ENCODE results near the gene BLVRA.
"Not testable (repeated sequence)": the region's sequence is repeated elsewhere in the genome, so short reads cannot be mapped to it uniquely, and the experiment has no call there.

Gene BLVRA

DNA sequence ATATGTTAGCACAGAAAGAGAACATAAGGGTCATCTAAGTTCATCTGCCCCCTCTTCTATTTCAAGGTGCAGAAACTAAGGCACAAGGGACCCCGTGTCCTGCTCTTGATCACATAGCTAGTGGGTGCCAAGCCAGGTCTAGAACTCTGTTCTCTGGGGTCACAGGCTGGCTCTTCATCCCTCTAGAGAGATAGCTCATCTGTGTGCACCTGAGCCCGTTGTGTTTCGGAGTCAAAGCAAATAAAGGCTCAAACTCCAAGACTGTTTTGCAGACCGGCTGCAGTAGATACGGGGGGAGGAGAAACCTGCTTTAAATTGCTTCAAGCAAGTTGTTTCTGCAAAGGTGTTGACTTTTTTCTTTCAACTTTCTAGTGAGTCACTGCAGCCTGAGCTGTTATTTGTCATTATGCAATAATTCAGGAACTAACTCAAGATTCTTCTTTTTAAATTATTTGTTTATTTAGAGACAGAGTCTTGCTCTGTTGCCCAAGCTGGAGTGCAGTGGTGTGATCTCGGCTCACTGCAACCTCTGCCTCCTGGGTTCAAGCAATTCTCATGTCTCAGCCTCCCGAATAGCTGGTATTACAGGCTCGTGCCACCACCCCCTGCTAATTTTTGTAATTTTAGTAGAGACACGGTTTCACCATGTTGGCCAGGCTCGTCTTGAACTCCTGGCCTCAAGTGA lies 6.5 kb downstream of the BLVRA start:
- DNase-seq, result no peak
- in situ Hi-C loops (cut with HindIII; ENCODE audit: low pct_ligation_motif_present, low pct_unique_long_range_greater_than_20kb, low sequenced_read_pairs), result no loop called here

DNA sequence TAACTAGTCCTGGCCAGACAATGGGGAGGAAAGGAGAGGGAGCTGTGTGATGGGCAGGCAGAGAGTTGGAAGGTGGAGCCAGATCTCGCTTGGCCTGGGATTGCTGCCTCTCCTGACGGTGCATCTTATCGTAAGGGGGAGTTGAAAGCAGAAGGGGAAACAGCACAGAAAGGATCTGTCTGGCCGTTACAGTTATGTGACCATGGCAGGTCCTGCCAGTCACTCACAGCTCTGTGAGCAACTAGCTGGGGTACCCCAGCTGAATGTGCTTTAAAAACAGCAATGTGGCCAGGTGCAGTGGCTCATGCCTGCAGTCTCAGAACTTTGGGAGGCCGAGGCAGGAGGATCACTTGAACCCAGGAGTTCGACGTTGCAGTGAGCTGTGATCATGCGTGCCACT lies 8.1 kb downstream of the BLVRA start:
- in situ Hi-C loops (cut with HindIII; ENCODE audit: low pct_ligation_motif_present, low pct_unique_long_range_greater_than_20kb, low sequenced_read_pairs), result no loop called here

DNA sequence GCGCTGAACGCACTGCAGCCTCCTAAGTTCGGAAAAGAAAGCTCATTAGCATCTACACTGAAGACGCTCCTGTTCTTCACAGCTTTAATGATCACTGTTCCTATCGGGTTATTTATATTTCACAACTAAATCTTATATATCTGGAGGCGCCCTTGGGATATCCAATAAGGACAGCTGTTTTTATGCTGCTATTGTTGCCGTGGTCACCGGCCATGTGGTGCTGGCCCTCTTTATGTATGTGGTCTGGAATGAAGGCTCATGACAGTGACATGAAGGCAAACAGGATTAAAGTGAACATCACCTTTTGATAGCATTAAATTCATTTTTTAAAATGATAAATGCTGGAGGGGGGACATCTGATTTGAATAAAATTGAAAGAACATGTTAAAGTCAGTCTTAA lies 8.8 kb downstream of the BLVRA start:
- no peak for DNase-seq
- in situ Hi-C loops (cut with HindIII; ENCODE audit: low pct_ligation_motif_present, low pct_unique_long_range_greater_than_20kb, low sequenced_read_pairs), result no loop called here

More for the DNA sequence above, 8.1 kb downstream of the BLVRA start:
- no peak for DNase-seq

DNA sequence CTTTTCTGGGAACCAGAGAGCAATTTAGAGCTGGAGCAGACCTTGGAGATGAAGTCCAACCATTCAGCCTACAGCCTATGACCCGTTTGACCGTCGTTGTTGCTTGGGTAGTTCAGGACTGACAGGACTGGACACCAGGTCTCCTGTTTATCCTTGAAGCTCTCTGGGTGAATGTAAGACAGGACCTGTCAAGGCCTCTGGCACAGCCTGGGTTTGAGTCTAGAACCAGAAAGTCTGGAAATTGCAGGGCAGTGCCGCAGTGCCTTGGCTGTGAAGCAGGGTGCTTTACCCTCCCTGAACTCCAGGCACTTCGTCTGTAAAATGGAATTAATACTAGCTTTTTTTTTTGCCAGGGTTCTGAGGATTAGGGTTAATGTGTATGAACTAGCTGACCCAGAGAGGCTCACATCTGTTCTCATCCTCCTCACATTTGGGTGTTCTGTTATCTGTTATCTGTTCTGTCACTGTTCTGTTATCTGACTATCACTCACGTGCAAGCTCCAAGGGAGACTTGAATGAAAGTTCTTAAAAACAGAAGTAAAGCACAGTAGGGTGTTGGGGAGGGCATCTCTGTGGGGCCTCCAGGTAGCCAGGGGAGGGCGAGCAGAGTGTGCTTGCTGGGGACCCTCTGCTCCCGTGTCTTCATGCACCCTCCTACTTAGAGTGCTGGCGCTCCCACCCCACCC lies 9.9 kb downstream of the BLVRA start:
- DNase-seq, result no peak
- in situ Hi-C loops (cut with HindIII; ENCODE audit: low pct_ligation_motif_present, low pct_unique_long_range_greater_than_20kb, low sequenced_read_pairs), result no loop called here

DNA sequence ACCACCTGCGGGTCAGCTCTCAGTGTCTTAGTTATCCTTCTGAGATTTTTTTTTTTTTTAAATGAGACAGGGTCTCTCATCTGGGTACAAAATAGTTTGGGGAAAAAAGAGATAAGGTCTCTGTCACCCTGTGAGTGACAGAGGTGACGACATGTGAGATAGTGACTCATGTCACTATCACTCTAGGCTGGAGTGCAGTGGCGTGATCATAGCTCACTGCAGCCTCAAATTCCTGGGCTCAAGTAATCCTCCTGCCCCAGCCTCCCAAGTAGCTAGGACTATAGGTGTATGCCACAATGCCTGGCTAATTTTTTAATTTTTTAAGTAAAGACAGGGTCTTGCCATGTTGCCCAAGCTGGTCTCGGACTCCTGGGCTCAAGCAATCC lies 10.4 kb downstream of the BLVRA start:
- no peak for DNase-seq
- in situ Hi-C loops (cut with HindIII; ENCODE audit: low pct_ligation_motif_present, low pct_unique_long_range_greater_than_20kb, low sequenced_read_pairs), result no loop called here

DNA sequence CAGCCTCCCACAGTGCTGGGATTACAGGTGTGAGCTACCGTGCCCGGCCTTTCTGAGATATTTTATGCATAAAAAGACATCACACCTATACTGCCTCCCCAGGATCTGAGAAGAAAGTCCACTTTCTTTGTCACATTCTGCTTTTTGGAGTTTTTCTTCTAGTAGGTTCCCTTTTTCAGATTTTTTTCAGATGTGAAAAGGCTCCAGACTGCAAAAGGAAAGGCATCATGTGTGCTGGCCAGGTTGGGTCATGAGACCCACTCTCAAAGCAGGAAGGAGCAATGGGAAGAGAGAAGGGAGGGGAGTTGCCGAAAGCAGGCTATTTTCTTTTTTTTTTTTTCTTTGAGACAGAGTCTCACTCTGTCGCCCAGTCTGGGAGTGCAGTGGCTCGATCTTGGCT lies 10.8 kb downstream of the BLVRA start:
- in situ Hi-C loops (cut with HindIII; ENCODE audit: low pct_ligation_motif_present, low pct_unique_long_range_greater_than_20kb, low sequenced_read_pairs), result no loop called here
- DNase-seq, result no peak

DNA sequence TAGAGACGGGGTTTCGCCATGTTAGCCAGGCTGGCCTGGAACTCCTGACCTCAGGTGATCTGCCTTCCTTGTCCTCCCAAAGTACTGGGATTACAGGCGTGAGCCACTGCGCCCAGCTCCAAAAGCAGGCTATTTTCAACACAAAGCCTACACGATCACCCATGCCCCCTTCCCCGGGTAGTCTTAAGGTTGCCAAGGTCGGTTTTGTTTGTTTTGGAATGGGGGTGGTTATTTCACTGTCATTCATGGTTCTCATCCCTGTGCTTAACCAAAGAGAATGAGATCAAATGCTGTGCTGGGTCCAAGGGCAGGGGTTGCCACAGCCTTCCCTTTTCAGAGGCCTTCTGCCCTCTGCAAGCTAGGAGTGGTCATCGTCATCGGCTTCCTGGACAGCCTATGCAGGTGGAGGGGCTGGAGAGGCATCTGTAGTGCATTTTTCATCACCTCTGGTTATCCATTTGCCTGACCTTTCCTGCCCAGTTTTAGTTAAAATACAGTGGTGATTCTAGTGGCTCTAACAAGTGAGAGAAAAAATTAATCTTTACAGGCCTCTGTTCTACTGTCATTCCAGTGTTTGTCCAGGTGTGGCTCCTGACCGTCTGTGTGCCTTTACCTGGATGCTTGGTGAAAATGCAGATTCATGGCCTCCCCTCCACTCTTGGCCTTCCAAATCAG lies 11.4 kb downstream of the BLVRA start:
- in situ Hi-C loops (cut with HindIII; ENCODE audit: low pct_ligation_motif_present, low pct_unique_long_range_greater_than_20kb, low sequenced_read_pairs), result no loop called here
- no peak for DNase-seq

DNA sequence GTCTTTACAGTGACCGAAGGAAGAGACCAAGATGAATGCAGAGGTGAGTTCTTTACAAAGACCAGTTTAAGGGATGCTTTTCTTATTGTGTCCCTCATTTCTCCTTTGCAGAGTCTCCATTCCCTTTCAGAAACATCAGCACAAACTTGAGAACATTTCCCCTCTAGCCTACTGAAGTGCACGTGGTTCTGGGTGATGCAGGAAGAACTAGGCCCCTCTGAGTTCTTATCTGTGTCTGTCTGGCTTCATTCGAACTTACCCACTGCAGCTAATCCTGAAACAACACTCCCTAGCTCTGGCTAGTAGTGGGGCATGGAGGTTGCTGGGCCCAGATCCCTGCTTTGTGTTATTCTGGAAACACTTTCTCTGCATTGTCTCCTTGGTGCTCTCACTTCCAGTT lies 12.6 kb downstream of the BLVRA start:
- in situ Hi-C loops (cut with HindIII; ENCODE audit: low pct_ligation_motif_present, low pct_unique_long_range_greater_than_20kb, low sequenced_read_pairs), result no loop called here
- DNase-seq, result no peak

DNA sequence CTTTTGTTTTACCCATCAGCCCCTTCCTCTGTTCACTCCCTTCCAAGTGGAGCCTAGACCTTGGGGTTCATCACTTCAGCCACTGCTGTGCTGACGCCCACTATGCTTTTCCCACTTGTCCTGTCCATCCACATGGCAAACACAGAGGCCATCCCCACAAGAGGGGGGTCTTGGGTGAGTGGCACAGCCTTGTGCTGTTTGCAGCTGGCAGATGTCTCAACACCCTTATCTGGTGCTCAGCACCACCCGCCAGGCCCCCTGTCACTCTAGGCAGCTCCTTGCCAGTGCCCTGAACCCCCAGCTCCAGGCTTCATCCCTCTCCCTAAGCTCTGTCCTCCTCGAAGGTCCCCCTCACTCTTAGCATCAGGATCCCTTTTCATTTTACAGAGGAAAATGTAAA lies 13.1 kb downstream of the BLVRA start:
- no peak for DNase-seq
- in situ Hi-C loops (cut with HindIII; ENCODE audit: low pct_ligation_motif_present, low pct_unique_long_range_greater_than_20kb, low sequenced_read_pairs), result no loop called here

DNA sequence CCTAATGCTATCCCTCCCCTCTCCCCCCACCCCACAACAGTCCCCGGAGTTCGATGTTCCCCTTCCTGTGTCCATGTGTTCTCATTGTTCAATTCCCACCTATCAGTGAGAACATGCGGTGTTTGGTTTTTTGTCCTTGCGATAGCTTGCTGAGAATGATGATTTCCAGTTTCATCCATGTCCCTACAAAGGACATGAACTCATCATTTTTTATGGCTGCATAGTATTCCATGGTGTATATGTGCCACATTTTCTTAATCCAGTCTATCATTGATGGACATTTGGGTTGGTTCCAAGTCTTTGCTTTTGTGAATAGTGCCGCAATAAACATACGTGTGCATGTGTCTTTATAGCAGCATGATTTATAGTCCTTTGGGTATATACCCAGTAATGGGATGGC lies 14.8 kb downstream of the BLVRA start:
- in situ Hi-C loops (cut with HindIII; ENCODE audit: low pct_ligation_motif_present, low pct_unique_long_range_greater_than_20kb, low sequenced_read_pairs); DNase-seq: not testable (repeated sequence)

DNA sequence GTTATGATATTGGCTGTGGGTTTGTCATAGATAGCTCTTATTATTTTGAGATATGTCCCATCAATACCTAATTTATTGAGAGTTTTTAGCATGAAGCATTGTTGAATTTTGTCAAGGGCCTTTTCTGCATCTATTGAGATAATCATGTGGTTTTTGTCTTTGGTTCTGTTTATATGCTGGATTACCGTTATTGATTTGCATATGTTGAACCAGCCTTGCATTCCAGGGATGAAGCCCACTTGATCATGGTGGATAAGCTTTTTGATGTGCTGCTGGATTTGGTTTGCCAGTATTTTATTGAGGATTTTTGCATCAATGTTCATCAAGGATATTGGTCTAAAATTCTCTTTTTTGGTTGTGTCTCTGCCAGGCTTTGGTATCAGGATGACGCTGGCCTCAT lies 16.8 kb downstream of the BLVRA start:
- DNase-seq; in situ Hi-C loops (cut with HindIII; ENCODE audit: low pct_ligation_motif_present, low pct_unique_long_range_greater_than_20kb, low sequenced_read_pairs): not testable (repeated sequence)

DNA sequence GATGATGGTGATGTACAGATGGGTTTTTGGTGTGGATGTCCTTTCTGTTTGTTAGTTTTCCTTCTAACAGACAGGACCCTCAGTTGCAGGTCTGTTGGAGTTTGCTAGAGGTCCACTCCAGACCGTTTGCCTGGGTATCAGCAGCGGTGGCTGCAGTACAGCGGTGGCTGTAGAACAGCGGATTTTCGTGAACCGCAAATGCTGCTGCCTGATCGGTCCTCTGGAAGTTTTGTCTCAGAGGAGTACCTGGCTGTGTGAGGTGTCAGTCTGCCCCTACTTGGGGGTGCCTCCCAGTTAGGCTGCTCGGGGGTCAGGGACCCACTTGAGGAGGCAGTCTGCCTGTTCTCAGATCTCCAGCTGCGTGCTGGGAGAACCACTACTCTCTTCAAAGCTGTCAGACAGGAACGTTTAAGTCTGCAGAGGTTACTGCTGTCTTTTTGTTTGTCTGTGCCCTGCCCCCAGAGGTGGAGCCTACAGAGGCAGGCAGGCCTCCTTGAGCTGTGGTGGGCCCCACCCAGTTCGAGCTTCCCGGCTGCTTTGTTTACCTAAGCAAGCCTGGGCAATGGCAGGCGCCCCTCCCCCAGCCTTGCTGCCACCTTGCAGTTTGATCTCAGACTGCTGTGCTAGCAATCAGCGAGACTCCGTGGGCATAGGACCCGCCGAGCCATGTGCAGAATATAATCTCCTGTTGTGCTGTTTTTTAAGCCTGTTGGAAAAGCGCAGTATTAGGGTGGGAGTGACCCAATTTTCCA lies 20.0 kb downstream of the BLVRA start:
- DNase-seq; in situ Hi-C loops (cut with HindIII; ENCODE audit: low pct_ligation_motif_present, low pct_unique_long_range_greater_than_20kb, low sequenced_read_pairs): not testable (repeated sequence)

DNA sequence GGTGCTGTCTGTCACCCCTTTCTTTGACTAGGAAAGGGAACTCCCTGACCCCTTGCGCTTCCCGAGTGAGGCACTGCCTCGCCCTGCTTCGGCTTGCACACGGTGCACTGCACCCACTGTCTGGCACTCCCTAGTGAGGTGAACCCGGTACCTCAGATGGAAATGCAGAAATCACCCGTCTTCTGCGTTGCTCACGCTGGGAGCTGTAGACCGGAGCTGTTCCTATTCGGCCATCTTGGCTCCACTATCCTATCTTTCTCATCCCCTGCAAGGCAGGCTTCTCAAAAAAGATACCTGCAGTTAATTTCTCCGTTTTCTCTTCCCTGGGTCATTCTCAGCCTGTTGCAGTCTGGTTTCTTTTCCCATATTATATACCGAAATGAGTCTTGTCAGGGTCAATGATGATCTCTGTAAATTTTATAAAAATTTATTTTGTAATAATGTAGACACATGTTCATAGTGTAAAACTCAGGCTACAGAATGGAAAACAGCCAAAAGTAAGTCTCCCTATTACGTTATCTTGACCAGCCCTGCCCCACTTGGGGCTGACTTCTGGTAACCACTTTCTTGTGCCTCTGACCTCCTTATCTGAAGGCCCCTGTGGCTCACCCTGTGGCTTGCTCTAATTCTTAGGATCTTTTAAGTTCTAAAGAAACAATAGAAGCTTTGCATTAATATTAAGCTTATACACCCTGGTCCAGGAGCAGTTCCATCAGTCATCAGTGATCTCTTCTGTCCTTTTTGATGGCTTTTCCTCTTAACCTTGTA lies 20.7 kb downstream of the BLVRA start:
- in situ Hi-C loops (cut with HindIII; ENCODE audit: low pct_ligation_motif_present, low pct_unique_long_range_greater_than_20kb, low sequenced_read_pairs), result no loop called here

DNA sequence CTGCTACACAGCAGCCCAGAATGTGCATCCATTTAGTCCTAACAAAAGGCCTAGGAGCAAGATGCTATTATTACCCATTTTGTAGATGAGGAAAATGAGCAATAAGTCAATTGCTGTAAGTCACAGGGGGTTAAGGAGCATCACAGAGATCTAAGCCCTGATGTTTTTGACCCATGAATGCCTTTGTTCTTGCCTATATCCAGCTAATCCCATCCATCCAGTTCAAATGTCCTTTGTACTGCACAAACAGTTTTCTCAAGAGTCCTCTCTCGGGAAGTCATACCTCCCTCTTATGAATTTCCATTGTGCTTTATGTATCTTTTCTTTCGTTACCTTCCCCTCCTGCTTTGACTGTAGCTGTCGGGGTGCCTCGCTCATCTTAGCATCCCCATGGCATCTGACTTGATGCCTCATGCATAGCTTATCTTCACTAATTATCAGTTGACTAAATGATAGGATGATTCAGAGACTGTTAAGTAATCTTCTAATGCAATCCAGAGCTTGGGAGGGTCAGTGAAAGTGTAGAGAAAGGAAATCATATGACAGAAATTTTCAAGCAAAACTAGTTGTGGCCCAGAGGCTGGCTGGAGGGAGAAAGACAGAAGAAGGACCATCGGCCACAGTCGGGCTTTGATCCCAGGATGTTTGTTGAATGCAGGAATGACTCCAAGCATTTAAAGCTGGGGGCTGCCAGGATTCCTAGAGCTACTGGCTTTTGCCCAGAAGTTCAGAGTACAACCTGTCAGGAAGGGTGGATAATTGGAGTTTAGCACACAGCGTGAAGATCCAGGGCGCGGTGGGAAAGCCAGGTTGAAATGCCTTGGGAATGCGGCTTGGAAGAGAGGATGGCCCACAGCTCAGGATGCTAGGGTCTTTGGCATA lies 23.5 kb downstream of the BLVRA start:
- no peak for DNase-seq
- in situ Hi-C loops (cut with HindIII; ENCODE audit: low pct_ligation_motif_present, low pct_unique_long_range_greater_than_20kb, low sequenced_read_pairs), result no loop called here

More for the DNA sequence above, 20.7 kb downstream of the BLVRA start:
- DNase-seq, result no peak

DNA sequence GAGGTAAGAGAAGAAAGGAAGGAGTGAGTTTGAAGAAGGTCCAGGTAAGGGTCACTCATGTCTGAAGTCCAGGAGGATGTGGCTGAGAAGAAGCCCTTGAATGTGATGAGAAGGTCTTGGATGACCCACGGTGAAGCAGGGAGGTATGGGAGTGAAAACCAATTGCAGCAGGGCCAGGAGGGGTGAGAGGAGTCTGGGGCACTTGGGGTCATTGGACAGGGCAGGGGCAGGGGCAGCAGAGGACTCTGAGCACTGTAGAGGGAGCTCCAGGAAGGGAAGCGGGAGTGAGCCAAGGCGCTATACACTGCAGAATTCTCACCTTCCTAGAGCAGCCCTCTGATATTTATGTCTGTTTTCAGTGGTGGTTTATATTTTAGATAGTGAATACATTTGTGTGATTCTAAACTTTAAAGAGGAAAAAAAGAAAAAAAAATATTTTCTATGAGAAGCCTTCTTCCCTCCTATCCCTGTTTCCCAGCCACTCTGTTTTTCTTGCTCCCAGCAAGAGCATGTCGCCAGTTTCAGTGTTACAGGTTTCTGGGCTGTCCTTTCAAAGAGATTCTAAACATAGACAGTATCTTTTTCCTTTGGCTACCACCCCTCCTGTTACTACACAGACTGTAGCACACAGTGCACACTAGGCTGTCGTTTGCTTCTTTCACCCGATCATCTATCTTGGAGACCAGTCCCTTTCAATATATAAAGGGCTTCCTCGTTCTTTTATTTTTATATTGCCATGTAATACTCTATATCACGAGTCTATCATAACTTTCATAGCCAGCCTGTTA lies 24.5 kb downstream of the BLVRA start:
- no peak for DNase-seq
- in situ Hi-C loops (cut with HindIII; ENCODE audit: low pct_ligation_motif_present, low pct_unique_long_range_greater_than_20kb, low sequenced_read_pairs), result no loop called here

DNA sequence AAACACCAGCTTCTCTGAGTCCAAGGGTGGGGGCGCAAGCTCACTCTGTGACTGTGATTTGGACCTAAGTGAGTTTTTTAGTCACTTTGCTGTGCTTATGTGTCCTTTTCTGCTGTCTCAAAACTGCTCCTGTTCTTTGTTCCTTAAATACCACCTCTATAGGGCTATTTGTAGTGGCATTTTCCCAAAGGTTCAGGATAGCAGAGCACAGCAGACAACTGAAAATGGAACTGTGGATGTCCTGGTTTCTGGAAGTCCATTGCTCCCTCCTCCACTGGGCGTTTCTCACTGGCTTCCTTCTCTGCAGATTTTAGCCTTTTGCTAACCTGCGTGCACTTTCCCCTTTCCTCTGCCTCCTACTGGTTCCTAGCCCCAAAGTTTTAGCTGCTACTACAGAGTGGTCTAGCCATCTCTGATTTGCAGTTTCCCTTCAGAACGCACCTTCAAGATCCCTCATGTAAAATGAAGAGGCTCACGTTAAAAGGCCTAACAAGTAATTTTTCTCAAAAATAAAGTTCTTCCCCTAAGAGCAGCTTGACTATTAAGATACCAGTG lies 25.6 kb downstream of the BLVRA start:
- DNase-seq, result no peak
- in situ Hi-C loops (cut with HindIII; ENCODE audit: low pct_ligation_motif_present, low pct_unique_long_range_greater_than_20kb, low sequenced_read_pairs), result no loop called here

All from ACHN (cell line).